Mammary epithelial cell (primary cell): ENCODE results near the gene CLMN.

Experiments used
- EZH2 ChIP-seq: IDR thresholded peaks from 2 replicates; pipeline ENCODE4 v1.6.1; 2012; ENCODE audit warnings: low read length, inconsistent platforms, borderline replicate concordance
- TF ChIP-seq, protein P1 (sequence below), 2 donors: IDR thresholded peaks in 1 of 2; conservative IDR thresholded peaks in 1 of 2; 2 replicates each; pipeline ENCODE4 v1.5.1; 2011 to 2012; ENCODE audit warnings: inconsistent platforms in 2 of 2, low read length in 2 of 2, mild to moderate bottlenecking in 2 of 2, control low read depth in 1 of 2, low read depth in 1 of 2; ENCODE audit not compliant: insufficient read depth in 1 of 2; ENCODE audit errors: extremely low read depth in 1 of 2

GRCh38 chr14:95288672-95289322 is 30.9 kb downstream of the CLMN start:
- TF ChIP-seq, protein P1, sequence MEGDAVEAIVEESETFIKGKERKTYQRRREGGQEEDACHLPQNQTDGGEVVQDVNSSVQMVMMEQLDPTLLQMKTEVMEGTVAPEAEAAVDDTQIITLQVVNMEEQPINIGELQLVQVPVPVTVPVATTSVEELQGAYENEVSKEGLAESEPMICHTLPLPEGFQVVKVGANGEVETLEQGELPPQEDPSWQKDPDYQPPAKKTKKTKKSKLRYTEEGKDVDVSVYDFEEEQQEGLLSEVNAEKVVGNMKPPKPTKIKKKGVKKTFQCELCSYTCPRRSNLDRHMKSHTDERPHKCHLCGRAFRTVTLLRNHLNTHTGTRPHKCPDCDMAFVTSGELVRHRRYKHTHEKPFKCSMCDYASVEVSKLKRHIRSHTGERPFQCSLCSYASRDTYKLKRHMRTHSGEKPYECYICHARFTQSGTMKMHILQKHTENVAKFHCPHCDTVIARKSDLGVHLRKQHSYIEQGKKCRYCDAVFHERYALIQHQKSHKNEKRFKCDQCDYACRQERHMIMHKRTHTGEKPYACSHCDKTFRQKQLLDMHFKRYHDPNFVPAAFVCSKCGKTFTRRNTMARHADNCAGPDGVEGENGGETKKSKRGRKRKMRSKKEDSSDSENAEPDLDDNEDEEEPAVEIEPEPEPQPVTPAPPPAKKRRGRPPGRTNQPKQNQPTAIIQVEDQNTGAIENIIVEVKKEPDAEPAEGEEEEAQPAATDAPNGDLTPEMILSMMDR (conservative IDR thresholded peaks at IDR 0.05 in 1 of 2, IDR thresholded peaks at IDR 0.05 in 1 of 2; ENCODE audit: extremely low read depth in 1 of 2, insufficient read depth in 1 of 2, low read depth in 1 of 2, low read length in 2 of 2) = no peak
- TF ChIP-seq EZH2 = no peak
